ENCODE data around the gene MAN2A1. TPM values are rescaled to one million over a fixed set of nuclear protein-coding genes. Genes with fewer than 3 reads are reported as not detected.

MAN2A1 gene
- total and polyA plus RNA-seq, 2 experiments from 2014 or later = 32.5 to 129 TPM

GRCh38 chr5:109868737-109869136, 179.0 kb downstream of the MAN2A1 start (continued):
- no peak for TF ChIP-seq ZNF462 (CRISPR knock-in tag; IDR thresholded peaks at IDR 0.05)

- peaks cover 5% of the 10 kb centered on the region; the same call in 1 of the 3 replicates for H3K4me1 Mint-ChIP-seq
- H3K4me3 ChIP-seq = no peak overlapping the region
- ATAC-seq (no peak), DNase-seq (ENCODE audit: low spot score) (no peak)
- H3K27ac Mint-ChIP-seq = no peak overlapping the region
- no peaks in the 10 kb centered on the region for H4K20me1 ChIP-seq (replicated peaks; ENCODE audit: insufficient read depth)
- no peaks in the 10 kb centered on the region for H3K36me3 ChIP-seq (ENCODE audit: insufficient read depth)
- no peak overlapping the region for H3K4me2 ChIP-seq
- no peaks in the 10 kb centered on the region for H3K9me3 Mint-ChIP-seq
- H3K4me1 ChIP-seq (ENCODE audit: insufficient read depth) = peaks cover 7% of the 10 kb centered on the region; the same call in 1 of the 2 replicates
- no peaks in the 10 kb centered on the region for H3F3A ChIP-seq (replicated peaks; ENCODE audit: low read depth)
- no peaks in the 10 kb centered on the region for H3K79me2 ChIP-seq (replicated peaks; ENCODE audit: insufficient read depth)
- H2AFZ ChIP-seq = no peak overlapping the region
- no peaks in the 10 kb centered on the region for H3K27me3 Mint-ChIP-seq (ENCODE audit: insufficient read depth, low read depth, poor library complexity)
- no peaks in the 10 kb centered on the region for H3K27me3 ChIP-seq (ENCODE audit: insufficient read depth)
- H3K27ac ChIP-seq (ENCODE audit: low read depth) = no peak overlapping the region
- H3K36me3 Mint-ChIP-seq (ENCODE audit: low read depth) = peaks cover 10% of the 10 kb centered on the region; the same call in 2 of the 3 replicates
- no peak overlapping the region for H3K4me3 Mint-ChIP-seq
- 0 out of 2 replicates have a peak, but pooled peaks cover 4% of the 10 kb centered on the region for H3K9me2 ChIP-seq (ENCODE audit: insufficient read depth)
- no peak for TF ChIP-seq EZH2 (IDR thresholded peaks at IDR 0.05; ENCODE audit: low read depth, unreplicated experiment)
- TF ChIP-seq JUNB (IDR thresholded peaks at IDR 0.05; ENCODE audit: unreplicated experiment) = no peak
- no peak for TF ChIP-seq CTCF (conservative IDR thresholded peaks at IDR 0.05; ENCODE audit: low read depth in 2 of 2)
- TF ChIP-seq EZH2phosphoT487 (IDR thresholded peaks at IDR 0.05; ENCODE audit: unreplicated experiment) = no peak
- TF ChIP-seq STAT1 (IDR thresholded peaks at IDR 0.05; ENCODE audit: unreplicated experiment) = no peak
- no peak for TF ChIP-seq ETS1 (IDR thresholded peaks at IDR 0.05)
- TF ChIP-seq ZNF331 (CRISPR knock-in tag; IDR thresholded peaks at IDR 0.05; ENCODE audit: low read depth) = no peak
These were observed 184.0 kb downstream of the MAN2A1 start for GRCh38 chr5:109873687-109874086.
